Panc1 (cell line): Measurements from ENCODE around the gene TARM1.

Experiments
- SIN3A ChIP-seq: IDR thresholded peaks from 2 replicates; pipeline ENCODE4 v1.6.1; 2012; ENCODE audit warnings: low read depth, mild to moderate bottlenecking, low read length, moderate library complexity, borderline replicate concordance; ENCODE audit not compliant: insufficient read depth
- TF ChIP-seq, protein P1 (sequence below): fragments of 450-650 bp; IDR thresholded peaks from 2 replicates; pipeline ENCODE4 v1.5.1; 2017; ENCODE audit warnings: mild to moderate bottlenecking

DNA sequence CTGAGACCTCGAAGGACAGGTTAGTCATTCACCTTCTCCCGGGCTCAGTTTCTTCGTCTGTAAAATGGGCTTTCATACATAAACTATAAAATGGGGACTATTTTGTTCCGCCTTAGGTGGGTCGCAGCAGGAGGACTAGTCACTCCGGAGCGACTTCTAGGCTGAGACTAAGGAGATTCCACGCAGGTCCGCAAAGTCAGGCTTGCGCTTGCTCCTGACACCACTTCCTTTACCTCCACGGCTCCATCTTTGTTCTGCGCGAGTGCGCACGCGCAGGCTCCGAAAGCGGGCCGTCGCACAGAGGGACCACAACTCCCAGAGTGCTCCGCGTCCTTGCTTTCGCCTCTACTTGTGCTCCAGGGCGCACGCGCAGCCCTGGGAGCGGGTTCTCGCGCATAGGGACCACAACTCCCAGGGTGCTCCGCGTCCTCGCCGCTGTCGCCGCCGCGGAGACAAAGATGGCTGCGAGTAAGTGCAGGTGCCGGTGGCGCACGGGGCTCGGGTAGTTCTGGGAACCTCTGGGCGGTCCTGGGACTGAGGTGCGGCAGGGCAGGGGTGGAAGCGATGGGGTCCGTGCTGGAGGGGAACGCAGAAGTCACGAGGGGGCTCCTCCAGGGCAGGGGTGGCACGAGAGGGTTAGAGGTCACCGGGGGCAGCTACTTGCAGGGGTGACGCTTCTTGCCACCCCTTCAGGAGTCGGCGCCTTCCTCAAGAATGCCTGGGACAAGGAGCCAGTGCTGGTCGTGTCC, 21.4 kb upstream of the TARM1 start, which contains the start of gene NDUFA3:
- TF ChIP-seq, protein P1, sequence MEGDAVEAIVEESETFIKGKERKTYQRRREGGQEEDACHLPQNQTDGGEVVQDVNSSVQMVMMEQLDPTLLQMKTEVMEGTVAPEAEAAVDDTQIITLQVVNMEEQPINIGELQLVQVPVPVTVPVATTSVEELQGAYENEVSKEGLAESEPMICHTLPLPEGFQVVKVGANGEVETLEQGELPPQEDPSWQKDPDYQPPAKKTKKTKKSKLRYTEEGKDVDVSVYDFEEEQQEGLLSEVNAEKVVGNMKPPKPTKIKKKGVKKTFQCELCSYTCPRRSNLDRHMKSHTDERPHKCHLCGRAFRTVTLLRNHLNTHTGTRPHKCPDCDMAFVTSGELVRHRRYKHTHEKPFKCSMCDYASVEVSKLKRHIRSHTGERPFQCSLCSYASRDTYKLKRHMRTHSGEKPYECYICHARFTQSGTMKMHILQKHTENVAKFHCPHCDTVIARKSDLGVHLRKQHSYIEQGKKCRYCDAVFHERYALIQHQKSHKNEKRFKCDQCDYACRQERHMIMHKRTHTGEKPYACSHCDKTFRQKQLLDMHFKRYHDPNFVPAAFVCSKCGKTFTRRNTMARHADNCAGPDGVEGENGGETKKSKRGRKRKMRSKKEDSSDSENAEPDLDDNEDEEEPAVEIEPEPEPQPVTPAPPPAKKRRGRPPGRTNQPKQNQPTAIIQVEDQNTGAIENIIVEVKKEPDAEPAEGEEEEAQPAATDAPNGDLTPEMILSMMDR = no peak
- TF ChIP-seq SIN3A = peak; percentile 68; the same call in 1 of the 2 replicates
